Activated CD4-positive, alpha-beta T cell treated with anti-CD3 and anti-CD28 coated beads for 1 hour (primary cell): Measurements from ENCODE around the gene FGF6.

Source experiments
- DNase-seq: peaks from one replicate; pipeline ENCODE4 v3.0.0-alpha.2; 2020

The FGF6 gene

DNA sequence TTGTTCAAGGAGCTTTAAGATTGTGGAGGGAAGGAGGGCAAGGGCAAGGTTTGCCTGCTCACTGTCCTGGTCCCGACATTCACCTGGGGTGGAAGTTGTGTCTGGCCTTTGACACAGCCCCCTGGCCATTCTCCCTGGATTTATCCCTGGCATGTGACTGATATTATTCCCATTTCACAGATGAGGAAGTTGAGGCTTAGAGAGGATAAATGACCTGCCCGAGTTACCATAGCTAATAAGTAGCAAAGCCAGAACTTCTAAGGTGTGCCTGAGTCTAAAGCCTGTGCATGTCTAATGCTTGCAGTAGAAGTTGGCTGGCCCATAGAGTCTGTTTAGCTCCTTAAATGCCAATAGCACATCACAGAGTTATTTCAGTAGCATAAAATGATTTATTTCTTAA lies 720 bp upstream of the FGF6 start:
- DNase-seq: no peak

DNA sequence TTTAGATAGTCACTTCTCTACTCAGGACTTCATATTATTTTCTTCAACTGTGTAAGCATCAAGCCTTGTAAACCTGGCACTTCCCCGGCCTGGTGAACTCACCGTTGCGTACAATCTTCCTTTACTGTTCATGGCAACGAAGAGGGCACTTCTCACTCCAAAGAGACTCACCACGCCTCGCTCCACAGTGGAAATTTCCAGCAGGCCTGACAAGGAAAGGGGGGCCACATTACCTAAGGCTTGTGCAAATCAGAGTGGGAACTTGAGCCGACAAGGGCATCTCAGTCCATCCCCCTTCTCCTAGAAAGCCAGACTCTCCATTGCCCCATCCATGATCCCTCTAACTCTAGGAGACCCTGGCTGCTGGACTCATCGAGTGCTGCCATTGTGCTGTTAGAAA lies 1.6 kb downstream of the FGF6 start:
- DNase-seq: no peak

DNA sequence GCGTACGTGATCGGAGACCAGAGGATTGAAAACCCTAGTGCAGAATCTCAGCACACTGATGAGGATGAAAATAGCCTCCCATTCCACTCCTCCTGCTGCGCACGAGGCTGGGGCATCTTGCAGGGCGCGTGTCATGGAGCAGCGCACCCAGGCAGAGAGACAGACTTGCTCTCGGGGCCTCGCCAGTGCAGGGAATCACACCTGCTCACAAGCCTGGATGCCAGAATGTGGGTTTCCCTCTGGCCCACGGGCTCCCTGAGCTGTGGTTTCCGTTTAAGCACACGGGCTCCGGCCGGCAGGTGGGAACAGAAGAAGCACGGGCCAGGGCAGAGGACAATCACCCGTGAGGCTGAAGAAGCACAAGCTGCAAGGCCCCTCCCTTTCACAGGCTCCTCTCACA lies 2.0 kb downstream of the FGF6 start:
- DNase-seq: no peak

DNA sequence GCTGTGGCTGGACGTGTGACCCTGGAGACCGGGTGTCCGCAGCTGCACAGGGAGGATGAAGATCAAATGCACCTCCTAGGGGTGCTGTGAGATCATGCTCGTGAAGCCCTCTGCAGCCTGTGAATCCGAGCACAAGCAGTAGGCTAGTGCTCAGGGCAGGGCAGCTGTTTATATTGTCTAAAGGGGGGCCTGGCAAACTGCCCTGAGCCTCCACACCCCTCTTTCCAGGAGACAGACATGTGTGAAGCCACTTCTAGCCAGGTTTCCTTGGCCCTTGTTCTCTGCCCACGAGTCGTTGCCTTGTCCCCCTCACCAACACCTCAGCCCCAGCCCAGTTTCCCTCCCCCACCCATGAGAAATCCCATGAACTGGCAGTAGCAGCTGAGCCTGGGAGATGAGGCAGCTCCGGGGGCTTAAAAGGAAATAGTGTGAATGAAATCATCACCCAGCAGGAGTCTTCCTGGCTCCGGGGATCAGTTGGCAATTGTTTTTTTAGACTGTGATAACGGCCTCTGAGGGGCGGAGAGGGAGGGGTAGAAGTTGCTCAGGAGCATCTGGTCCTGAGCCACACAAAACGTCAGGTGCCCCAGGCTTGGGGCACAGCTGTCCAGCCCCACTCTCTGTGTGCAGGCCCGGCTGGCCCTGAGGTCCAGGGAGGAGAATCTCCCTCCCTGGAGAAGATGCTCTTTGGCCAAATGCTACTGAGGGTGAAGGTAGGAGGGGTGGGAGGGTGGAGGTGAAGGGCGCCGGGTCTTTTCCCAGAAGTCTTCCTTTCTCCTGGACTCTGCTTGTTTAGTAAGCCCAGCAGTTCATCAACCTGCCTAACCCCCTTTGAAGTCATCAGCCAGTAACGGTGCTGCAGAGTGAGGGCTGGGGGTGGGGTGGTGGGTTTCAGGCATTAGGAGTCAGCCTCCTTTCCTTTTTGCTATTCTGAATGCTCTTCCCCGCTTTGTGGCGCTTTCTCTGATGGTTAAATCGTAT lies 4.0 kb downstream of the FGF6 start:
- no peak for DNase-seq

DNA sequence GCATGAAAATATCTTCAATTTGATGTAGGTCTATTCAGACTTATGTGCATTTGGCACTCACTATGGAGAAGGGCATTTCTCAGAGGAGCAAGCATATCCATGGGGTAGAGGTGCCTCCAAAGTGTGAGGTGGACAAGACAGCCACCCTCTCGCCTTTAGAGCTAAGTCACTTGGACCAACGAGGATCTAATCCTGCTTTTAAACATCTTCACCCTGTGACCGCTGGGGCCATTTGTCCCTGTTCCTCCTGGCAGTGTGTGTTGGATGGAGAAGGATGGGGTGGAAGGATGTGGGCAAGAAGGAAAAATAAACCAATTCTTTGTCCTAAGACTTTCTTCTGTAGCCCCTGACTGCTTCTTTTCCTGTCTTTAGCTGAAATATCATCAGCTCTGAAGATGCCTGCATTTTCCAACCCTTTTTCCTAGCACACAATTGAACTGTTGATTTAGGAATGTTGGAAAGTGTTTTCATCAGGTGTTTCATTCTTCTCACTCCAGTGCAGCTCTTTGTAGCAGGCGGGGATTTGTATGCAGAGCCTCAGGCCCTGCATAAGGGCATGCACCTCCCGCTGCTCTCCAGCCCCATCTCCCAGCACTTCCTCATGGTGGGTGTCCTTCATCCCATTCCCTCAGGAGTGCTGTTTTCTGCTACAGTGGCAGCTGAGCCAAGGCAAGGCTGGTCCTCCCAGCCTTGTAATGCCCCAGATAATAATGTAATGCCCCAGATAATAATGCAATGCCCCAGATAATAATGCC lies 5.3 kb downstream of the FGF6 start:
- DNase-seq: no peak

DNA sequence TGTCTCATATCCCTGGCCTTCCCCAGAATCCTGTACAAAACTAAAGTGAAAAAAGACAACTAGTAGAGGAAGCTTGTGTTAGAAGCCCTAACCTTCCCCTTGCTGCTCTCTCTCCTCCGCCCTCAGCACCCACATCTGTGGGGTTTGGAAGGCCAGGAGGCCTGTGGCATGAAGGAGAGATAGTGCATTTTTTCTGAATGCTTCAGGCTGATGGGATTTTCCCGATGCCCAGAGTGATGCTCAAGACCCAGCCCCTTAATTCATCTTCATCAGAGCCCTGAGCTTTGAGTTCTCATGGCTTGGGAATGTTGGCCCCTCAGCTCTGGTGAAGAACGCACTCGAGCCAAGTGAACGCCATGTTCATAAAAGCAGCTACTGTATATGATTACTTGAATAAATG lies 5.9 kb downstream of the FGF6 start:
- DNase-seq: no peak

DNA sequence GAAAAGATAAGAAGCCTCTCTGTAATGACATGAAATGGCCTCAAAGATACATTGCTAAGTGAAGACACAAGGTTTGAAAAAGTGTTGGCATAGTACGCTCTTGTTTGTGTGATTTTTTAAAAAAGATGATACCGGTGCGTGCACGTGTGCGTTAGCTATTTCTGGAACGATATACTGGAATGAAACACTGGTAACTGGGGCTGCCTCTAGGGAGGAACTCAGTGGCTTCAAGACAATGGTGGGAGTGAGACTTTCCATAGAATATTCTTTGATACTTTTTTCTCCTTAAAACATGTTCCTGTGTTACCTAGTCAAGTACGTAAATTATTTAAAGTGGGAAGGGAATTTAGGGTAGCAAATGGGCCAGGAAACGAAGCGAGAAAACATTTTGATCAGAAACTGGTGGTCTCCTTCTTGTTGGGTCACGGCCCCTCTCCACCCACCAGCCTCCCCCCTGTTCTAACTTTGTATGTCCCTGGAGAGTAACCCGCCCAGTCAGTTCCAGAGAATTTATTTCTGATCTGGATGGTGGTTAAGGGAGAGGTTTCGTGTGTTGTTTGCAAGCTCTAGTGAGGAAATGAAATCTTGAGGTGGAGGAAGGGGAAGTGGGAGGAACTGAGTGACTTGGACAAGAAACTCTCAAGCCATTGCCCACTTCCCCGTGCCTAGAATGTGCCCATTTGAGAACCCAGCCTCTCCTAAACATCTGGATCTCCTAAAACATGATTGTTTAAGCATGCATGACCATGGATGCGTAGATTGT lies 6.6 kb downstream of the FGF6 start:
- no peak for DNase-seq

DNA sequence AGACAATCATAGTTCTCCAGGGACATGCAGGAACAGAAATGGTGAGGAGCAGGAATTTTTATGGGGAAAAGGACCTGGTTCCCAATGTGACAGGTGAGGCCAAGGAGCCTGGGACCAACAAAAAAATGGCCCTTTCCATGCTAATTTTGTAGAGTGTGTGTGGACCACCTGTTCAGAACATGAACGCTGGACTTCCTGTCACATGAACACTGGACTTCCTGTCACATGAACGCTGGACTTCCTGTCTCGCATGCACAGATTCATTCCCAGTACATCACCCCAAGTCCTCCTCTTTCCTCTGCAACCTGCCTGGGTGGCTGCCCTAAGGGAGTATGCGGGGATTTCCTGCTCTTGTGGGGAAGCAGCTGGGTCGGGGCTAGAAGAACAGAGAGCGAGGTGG lies 10.1 kb downstream of the FGF6 start:
- DNase-seq: no peak

DNA sequence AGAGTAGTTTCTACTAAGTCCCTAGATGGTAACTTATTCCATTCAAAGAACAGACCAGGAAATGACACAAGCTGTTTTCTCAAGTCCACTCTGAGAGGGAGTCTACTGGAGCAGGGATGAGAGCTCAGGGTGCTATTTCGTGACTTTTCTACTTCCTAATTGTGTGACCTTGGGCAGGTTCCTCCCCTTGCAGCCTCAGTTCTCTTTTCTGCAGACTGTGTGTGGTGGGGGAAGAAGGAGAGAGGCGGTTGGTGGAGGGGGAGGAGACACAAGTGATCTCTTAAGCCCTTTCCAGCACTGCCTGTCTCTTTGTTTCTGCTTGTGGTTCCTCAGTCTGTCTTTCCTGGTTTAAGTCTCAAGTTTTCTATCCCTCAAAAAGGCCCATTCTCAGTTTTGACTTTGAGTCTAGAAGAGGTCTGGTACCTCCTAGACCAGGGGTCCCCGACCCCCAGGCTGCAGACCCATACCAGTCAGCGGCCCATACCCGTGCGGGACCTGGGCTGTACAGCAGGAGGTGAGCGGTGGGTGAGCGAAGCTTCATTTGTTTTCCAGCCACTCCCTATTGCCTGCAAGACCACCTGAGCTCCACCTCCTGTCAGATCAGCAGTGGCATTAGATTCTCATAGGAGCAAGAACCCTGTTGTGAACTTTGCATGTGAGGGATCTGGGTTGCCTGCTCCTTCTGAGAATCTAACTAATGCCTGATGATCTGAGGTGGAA lies 10.7 kb downstream of the FGF6 start:
- no peak for DNase-seq

DNA sequence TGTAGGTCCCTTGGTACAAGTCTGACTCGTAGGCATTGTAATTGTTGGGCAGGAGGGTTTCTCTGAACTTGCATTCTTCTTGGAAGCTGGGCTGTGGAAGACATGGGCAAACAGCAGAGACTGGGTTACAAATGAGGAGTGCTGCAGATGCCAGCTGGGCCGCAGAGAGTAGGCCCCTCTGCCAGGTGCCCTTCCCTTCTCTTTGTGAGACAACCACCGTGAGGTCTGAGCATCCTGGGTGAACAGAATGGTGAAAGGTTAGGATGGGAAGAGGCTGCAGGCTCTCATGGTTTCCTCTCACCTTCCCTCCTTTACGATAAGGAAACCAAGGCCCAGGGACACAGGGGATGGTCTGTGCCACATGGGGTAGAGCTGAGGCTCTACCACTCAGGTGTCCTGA lies 11.3 kb downstream of the FGF6 start:
- no peak for DNase-seq

DNA sequence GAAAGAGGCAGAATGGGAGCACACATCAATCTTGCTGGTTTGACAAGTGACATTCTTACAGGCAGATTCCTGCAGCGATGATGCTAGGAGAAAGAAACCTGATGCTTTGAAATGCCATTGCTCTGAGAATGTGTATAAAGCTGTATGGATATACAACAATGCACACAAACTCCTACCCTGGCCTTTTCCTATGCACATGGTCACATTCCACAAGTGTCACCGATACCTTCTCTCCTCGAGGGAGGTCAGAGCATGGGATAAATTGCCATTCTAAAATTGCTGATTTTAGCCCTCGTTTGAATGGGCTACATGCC lies 11.9 kb downstream of the FGF6 start:
- DNase-seq: no peak

DNA sequence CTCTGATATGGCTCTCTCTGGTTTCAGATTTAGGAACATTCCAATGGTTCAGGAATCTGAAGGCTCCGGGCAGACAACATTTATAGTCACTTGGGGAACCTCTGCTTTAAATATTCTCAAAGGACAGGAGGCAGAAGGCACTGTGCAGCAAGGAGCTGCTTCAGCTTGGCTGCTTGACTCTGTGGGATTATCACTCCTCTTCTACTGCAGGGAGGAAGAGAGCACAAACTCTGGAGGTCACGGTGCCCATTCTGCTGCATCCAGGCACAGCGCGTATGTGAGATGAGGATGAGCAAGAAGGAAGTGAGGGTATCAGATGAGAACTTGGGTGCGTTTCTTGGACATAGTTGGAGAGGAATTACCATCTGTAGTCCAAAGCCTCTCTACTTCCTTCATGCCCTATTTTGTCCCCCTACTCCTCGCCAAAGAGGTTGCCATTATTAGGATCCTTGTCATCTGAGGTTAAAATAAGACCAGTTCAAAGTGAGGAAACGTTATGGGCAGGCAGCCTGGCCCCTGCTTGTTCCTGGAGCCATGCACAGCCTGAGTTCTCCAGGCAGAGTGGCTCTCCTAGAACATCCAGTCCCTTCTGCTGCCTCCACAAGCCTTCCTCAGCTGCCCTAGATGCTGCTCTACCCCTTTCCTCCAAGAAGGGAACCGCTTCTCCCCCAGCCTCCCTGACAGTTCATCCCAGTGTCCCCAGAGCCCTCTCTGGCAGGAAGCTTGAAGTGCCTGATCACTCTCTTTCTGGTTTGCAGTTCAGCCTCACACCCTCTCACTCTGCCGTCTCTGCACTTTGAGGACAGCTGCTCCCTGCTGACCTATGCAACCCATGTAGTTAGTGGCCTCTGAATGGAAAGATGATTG lies 12.5 kb downstream of the FGF6 start:
- DNase-seq: no peak

DNA sequence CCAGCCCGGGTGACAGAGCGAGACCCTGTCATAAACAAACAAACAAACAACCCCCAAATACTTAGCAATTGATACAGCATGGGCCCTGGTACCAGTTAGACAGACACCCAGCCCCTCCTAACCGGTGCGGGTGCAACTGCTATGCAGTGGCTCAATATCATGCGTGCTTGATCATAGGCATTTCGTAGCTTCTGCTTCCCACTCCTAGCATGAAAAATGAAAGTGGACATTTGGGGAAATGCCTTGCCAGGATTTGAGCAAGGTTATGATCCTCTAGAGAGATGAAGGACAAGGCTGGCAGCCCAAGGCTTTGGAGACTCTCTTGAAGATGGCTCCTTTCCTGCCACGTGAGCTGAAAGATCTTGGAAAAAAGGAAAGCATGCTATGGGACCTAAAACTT lies 13.7 kb downstream of the FGF6 start:
- no peak for DNase-seq

DNA sequence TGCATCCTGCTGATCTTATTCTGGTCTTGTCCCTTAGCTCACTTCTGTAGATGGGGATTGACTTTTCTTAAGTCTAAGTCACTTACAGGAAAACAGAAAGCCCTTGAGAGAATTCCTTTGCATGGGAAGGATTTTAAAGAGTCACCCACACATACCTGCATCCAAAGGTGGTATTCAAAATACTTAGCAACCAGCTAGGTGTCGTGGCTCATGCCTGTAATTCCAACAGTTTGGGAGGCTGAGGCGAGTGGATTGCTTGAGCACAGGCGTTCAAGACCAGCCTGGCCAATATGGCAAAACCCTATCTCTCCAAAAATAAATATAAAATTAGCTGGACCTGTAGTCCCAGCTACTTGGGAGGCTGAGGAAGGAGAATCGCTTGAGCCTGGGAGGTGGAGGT lies 14.2 kb downstream of the FGF6 start:
- no peak for DNase-seq

DNA sequence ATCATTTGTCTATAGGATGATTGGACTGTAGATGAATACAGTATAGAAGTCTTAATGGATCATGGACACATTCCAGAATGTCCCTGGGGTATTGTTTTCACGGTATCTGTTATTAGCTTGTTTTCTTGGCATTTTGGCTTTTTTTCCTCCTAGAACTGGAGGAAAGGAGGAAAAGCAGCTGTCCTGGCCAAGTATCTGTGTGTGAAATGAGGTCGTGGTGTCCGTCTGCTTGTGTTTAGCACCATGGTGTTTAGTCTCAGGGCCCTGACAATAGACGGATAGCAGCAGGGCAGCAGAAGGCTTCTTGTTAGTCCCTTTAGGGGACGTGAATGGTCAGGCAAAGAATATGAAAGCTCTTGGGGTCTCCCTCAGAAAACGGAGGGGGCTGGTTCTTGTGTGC lies 21.2 kb downstream of the FGF6 start:
- no peak for DNase-seq

DNA sequence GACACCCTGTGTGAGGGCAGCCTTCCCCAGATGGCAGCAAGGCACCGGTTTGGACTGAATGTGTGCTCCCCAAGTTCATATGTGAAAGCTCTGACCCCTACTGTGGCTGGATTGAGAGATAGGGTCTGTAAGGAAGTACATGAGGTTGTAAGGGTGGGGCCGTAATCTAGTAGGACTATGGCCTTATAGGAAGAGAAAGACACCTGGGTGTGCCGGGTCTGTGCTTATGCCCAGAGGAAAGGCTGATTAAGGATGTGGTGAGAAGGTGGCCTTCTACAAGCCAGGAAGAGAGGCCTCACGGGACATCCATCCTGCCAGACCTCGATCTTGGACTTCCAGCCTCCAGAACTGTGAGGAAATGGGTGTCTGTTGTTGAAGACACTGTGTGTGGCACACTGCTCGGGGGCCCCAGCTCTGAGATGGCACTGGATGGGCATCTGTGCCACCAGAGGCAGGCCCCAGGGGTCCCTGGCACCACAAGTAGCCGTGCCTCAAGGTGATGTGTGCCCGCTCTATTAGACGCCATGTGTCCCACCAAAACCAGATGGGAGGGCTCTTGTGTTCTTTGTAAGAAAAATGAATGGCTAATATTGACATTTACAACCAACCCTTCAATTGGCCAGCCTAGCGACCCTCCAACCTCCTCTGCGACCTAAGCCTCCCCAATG lies 22.0 kb downstream of the FGF6 start:
- DNase-seq: no peak

DNA sequence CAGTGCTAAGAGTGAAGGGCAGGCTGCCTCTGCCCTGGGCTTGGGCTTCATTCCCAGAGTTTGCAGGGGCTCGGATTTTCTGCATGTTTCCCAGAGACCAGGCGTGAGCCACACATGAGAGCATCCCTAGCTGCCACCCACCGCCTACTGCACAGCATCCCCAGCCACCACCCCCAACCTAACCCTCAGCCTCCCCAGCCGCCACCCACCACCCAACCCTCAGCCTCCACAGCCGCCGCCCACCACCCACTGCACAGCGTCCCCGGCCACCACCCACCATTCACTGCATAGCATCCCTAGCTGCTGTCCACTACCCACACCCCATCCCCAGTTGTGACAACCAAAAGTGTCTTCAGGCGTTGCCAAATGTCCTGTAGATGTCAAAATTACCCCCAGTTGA lies 22.6 kb downstream of the FGF6 start:
- DNase-seq: no peak

DNA sequence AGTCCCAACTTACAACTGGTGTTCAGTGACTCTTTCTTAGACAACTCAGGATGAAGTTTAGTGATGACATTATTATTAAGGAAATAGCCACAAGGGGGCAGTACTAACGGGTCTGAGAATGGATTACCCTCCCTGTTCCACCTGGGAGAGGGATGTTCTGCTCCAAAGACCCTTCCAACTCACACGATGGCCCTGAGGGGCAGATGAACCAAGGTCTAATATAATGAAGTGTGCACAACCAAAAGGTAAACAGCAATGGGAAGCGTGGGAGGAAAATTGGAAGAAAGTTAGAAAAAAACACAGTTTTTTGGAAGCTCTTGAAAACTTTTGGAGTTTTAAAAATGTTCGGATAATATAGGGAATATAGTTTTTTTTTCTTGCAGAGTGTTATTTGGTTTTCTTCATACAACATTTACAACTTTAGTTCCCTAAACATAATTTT lies 24.0 kb downstream of the FGF6 start:
- DNase-seq: no peak

DNA sequence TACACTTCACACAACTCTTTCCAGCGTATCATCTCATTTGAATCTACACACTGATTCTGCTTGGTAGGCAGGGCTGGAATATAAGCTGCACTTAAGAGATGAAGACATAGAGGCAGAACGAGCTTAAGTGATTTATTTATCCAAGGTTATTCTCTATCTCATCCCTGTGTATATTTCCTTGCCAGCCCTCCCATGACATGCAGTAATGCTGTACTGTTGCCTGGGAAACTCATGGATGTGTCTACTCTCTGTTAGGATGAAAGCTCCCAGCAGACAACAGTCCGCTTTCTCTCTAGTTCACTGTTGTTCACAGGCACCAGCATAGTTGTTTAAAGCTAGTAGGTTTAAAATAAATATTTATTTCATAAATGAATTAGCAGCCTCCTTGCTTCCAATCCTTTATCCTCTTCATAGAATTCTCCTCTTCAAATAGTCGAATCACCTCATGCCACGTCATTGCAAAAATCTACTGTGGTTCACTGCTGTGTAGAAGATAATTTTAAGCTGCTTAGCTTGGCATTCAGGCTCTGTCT lies 25.4 kb downstream of the FGF6 start:
- DNase-seq: no peak

DNA sequence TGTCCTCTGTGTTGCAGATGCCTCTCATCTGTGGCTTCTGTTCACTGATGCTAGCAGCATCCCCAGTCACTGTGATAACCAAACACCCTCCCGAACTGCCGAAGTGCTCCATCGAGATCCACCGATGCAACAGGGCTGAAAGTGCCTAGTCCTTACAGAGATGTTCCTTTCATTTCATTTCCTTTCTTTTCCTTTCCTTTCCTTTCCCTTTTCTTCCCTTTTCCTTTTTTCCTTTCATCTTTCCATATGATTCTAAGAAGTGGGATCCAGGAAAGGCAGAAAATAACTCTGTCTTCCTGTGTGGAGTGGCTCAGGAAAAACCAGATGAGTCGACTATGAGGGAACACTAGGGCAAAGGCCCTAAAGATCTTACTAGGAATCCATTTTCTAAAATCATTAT lies 26.7 kb downstream of the FGF6 start:
- no peak for DNase-seq

DNA sequence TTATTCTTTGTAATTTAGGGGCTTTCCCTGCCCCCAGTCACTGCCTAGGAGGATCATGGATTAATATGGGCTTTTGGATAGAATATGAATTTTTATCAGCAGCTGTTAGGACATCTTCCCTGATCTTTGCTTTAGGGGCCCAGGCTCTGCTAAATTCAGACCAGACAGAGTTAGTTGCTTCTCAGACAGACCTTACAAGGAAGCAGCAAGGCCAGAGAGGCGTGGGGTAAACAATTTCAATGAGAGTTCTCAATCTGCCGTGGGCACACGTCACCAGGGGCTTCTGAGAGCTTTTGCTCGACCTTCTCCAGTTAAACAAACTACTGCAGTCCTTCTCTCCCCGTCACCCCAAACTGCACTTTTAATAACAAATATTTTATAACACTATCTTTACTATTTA lies 27.7 kb downstream of the FGF6 start:
- DNase-seq: no peak
